Measurements from ENCODE around the gene PRKN. TPM values are rescaled to one million over a fixed set of nuclear protein-coding genes. Genes with fewer than 3 reads are reported as not detected.

Gene PRKN
- total and polyA plus RNA-seq, 2 experiments from 2014 or later = 11.7 to 28.1 TPM

DNA sequence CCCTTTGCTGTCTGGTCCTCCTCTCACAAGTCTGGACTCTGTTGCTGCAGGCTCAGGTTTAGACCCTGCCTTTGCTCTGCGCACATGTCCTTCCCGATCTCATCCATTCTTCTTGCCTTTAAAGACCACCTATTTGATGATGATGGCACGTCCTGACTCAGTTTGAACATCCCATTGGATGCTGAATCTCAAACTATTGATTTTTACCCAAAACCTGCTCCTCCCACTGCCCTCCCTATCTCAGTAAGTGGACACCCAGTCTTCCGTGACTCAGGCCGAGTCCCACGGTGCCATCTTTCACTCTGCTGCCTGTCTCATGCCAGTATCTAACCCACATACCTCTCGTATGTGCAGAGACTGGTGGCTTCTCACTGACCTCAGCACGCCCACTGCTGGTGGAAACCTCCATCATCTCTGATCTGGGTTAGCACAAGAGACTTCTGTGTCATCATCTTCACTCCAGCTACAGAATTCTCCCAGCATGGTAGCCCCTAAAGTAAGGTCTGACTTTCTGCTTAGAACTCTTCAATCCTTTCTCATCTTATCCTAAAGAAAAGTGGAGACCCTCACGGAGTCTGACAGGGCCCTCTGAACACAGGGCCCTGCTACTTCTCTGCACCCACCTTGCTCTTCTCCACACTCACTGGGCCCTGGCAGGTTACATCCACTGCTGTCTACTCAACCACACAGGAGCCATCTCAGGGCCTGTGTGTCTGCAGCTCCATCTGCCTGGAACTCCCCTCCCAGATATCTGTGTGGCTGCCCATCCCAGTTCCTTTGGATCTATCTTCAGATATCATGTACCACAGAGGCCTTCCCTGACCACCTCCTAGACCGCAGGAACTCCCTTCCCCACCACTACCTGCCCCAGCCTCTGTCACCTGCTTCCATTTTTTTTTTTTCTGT, 1066.6 kb downstream of the PRKN start:
- no peak overlapping the region for H3K4me3 ChIP-seq
- no peak for DNase-seq (ENCODE audit: low read depth in 1 of 2, low spot score in 1 of 2)

DNA sequence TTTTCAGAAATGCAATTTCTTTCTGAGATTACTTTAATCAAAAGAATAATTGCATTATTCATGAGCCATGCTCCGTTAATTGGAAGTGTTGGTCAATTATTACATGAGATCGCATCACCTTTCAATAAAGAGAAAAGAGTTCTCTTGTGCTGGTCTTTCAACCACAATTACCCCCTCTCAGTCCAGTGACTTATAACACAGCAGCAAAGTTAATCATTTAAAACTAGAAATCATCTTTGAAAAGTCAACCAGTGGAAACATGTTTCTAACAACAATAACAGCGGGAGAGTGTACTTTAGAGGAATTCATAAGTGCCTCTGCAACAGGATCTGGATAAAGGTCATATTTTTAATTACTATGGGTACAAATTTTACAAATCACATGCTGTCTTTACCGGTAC, 1069.4 kb downstream of the PRKN start:
- Histone ChIP-seq H3K4me3 (no peak overlapping the region), H3K27me3 (no peaks in the 10 kb centered on the region), H3K36me3 (no peaks in the 10 kb centered on the region), H3K4me1 (ENCODE audit: low read depth) (no peaks in the 10 kb centered on the region), H3K27ac (no peak overlapping the region), H3K9me3 (ENCODE audit: low read depth) (no peaks in the 10 kb centered on the region)
- TF ChIP-seq, protein P1, sequence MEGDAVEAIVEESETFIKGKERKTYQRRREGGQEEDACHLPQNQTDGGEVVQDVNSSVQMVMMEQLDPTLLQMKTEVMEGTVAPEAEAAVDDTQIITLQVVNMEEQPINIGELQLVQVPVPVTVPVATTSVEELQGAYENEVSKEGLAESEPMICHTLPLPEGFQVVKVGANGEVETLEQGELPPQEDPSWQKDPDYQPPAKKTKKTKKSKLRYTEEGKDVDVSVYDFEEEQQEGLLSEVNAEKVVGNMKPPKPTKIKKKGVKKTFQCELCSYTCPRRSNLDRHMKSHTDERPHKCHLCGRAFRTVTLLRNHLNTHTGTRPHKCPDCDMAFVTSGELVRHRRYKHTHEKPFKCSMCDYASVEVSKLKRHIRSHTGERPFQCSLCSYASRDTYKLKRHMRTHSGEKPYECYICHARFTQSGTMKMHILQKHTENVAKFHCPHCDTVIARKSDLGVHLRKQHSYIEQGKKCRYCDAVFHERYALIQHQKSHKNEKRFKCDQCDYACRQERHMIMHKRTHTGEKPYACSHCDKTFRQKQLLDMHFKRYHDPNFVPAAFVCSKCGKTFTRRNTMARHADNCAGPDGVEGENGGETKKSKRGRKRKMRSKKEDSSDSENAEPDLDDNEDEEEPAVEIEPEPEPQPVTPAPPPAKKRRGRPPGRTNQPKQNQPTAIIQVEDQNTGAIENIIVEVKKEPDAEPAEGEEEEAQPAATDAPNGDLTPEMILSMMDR (IDR thresholded peaks at IDR 0.05; ENCODE audit: low read depth, low read length) = no peak
- no peak for DNase-seq (ENCODE audit: low read depth in 1 of 2, low spot score in 1 of 2)

More for the DNA sequence above, 1066.6 kb downstream of the PRKN start:
- Histone ChIP-seq H3K36me3 (no peaks in the 10 kb centered on the region), H3K4me1 (ENCODE audit: low read depth) (no peaks in the 10 kb centered on the region), H3K27ac (no peak overlapping the region), H3K9me3 (ENCODE audit: low read depth) (no peaks in the 10 kb centered on the region), H3K27me3 (no peaks in the 10 kb centered on the region)
- TF ChIP-seq, protein P1 (IDR thresholded peaks at IDR 0.05; ENCODE audit: low read depth, low read length) = no peak

DNA sequence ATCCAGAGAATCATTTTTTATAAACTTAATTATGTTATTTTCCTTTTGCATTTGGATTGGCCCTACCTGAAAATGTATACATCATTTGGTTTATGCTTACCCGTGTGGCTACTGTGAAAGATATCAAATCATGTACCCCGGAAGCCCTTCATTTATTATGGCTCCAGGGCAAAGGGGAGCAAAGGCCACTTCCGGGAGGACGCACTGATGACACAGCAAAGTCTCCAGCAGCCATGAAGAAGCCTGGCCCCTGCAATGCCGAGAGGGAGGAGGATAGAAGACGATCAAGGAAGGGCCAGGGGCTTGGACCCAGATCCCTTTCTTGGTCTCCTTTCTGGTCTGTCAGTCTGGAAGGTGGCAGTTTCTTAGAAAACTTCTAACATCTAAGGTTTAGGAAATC, 1073.4 kb downstream of the PRKN start:
- TF ChIP-seq, protein P1 (IDR thresholded peaks at IDR 0.05; ENCODE audit: low read depth, low read length) = no peak
- Histone ChIP-seq H3K27ac (no peak overlapping the region), H3K4me1 (ENCODE audit: low read depth) (no peaks in the 10 kb centered on the region), H3K4me3 (no peak overlapping the region), H3K36me3 (no peaks in the 10 kb centered on the region), H3K27me3 (no peaks in the 10 kb centered on the region), H3K9me3 (ENCODE audit: low read depth) (no peaks in the 10 kb centered on the region)
- no peak for DNase-seq (ENCODE audit: low read depth in 1 of 2, low spot score in 1 of 2)

DNA sequence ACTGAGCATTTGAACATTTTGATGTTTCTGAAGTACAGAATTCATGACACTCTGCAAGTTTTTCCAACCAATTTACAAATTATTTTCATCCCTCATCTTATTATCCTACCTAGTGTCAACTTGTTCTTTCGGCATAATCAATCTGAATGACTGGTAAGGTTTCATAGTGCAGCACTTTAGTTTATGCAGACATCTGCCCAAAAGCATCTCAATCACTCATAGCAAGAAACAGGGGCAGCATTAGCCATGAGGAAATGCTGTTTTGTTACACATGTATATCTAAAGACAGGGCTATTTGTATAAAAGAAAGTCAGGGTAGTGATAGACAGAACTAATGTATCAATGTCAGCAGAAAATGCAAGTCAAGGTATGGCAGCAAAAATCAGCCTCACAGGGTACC, 1075.6 kb downstream of the PRKN start:
- Histone ChIP-seq H3K4me1 (ENCODE audit: low read depth) (no peaks in the 10 kb centered on the region), H3K36me3 (no peaks in the 10 kb centered on the region), H3K27me3 (no peaks in the 10 kb centered on the region), H3K27ac (no peak overlapping the region), H3K9me3 (ENCODE audit: low read depth) (no peaks in the 10 kb centered on the region), H3K4me3 (no peak overlapping the region)
- no peak for DNase-seq (ENCODE audit: low read depth in 1 of 2, low spot score in 1 of 2)
- TF ChIP-seq, protein P1 (IDR thresholded peaks at IDR 0.05; ENCODE audit: low read depth, low read length) = no peak

DNA sequence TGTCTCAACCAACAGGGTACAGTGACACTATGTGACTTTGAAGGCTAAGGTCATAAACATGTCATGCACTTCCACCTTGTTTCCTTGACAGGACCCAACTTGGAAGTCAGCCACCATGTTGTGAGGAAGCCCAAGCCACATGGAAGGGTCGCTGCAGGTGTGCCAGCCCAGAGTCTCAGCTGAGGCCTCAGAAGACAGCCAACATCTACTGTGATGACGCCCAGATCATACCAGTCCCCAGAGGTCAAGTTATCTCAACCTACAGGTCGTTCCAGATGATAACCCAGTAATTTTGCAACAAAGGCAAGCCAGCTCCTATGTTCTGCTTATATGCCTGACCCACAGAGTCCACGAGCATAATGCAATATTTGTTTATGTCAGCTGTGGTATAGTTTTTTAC, 1077.7 kb downstream of the PRKN start:
- no peak for DNase-seq (ENCODE audit: low read depth in 1 of 2, low spot score in 1 of 2)
- TF ChIP-seq, protein P1 (IDR thresholded peaks at IDR 0.05; ENCODE audit: low read depth, low read length) = no peak

More for the DNA sequence above, 1077.7 kb downstream of the PRKN start:
- Histone ChIP-seq H3K27ac (no peak overlapping the region), H3K4me3 (no peak overlapping the region), H3K36me3 (no peaks in the 10 kb centered on the region), H3K9me3 (ENCODE audit: low read depth) (no peaks in the 10 kb centered on the region), H3K27me3 (no peaks in the 10 kb centered on the region), H3K4me1 (ENCODE audit: low read depth) (no peaks in the 10 kb centered on the region)
